SK-N-SH treated with all-trans-retinoic acid at 6 μM for 48 hours (cell line): ENCODE measurements around the gene MIA2.

Source experiments
- ATAC-seq: fragments of 200-7000 bp; cut with Tn5 transposase; 3 replicates; pipeline ENCODE4 v1.9.1; 2020; ENCODE audit warnings: mild to moderate bottlenecking, moderate library complexity
- ARNTL ChIP-seq: fragments of 450-650 bp; formaldehyde crosslinking; IDR thresholded peaks from 2 replicates; pipeline ENCODE4 v1.5.0; 2020; ENCODE audit warnings: low read depth, mild to moderate bottlenecking, moderate library complexity, borderline replicate concordance
- BACH2 ChIP-seq: fragments of 250-450 bp; sonication (Bioruptor Pico); IDR thresholded peaks from 2 replicates; pipeline ENCODE4 v1.9.0; 2021; ENCODE audit warnings: mild to moderate bottlenecking, borderline replicate concordance
- CREB5 ChIP-seq: fragments of 250-450 bp; sonication (Bioruptor Pico); IDR thresholded peaks from 2 replicates; pipeline ENCODE4 v1.5.1; 2020; ENCODE audit warnings: low read depth, mild to moderate bottlenecking, moderate library complexity
- CSDC2 ChIP-seq: fragments of 250-450 bp; sonication (Bioruptor Pico); IDR thresholded peaks from 2 replicates; pipeline ENCODE4 v1.5.0; 2020; ENCODE audit warnings: mild to moderate bottlenecking, moderate library complexity
- CSRNP3 ChIP-seq: fragments of 250-450 bp; sonication (Bioruptor Pico); IDR thresholded peaks from 2 replicates; pipeline ENCODE4 v1.5.1; 2021; ENCODE audit warnings: mild to moderate bottlenecking, moderate library complexity
- ESRRG ChIP-seq: fragments of 250-450 bp; sonication (Bioruptor Pico); IDR thresholded peaks from 2 replicates; pipeline ENCODE4 v1.6.1; 2021; ENCODE audit warnings: mild to moderate bottlenecking
- GLIS3 ChIP-seq: fragments of 250-450 bp; sonication (Bioruptor Pico); IDR thresholded peaks from 2 replicates; pipeline ENCODE4 v1.5.0; 2020; ENCODE audit warnings: mild to moderate bottlenecking, moderate library complexity
- ISL1 ChIP-seq: fragments of 250-450 bp; sonication (Bioruptor Pico); IDR thresholded peaks from 2 replicates; pipeline ENCODE4 v2.1.2; 2022; ENCODE audit warnings: mild to moderate bottlenecking, moderate library complexity
- OSR1 ChIP-seq: fragments of 250-450 bp; sonication (Bioruptor Pico); IDR thresholded peaks from 2 replicates; pipeline ENCODE4 v1.8.0; 2022; ENCODE audit warnings: moderate library complexity, mild to moderate bottlenecking, inconsistent platforms
- PATZ1 ChIP-seq: fragments of 250-450 bp; sonication (Bioruptor Pico); IDR thresholded peaks from 2 replicates; pipeline ENCODE4 v1.8.0; 2020; ENCODE audit warnings: mild to moderate bottlenecking, moderate library complexity, borderline replicate concordance
- POU6F1 ChIP-seq: fragments of 250-450 bp; sonication (Bioruptor Pico); IDR thresholded peaks from 2 replicates; pipeline ENCODE4 v1.8.0; 2021; ENCODE audit warnings: low read depth, mild to moderate bottlenecking, moderate library complexity, borderline replicate concordance
- PPARA ChIP-seq: fragments of 250-450 bp; sonication (Bioruptor Pico); IDR thresholded peaks from 2 replicates; pipeline ENCODE4 v1.5.0; 2020; ENCODE audit warnings: mild to moderate bottlenecking, borderline replicate concordance
- RARB ChIP-seq: fragments of 250-450 bp; sonication (Bioruptor Pico); IDR thresholded peaks from 2 replicates; pipeline ENCODE4 v1.8.0; 2021; ENCODE audit warnings: mild to moderate bottlenecking, moderate library complexity
- TCF4 ChIP-seq: fragments of 250-450 bp; sonication (Bioruptor Pico); IDR thresholded peaks from 2 replicates; pipeline ENCODE4 v1.8.0; 2021; ENCODE audit warnings: mild to moderate bottlenecking, moderate library complexity, borderline replicate concordance
- TOX ChIP-seq: fragments of 250-450 bp; sonication (Bioruptor Pico); IDR thresholded peaks from 2 replicates; pipeline ENCODE4 v1.8.0; 2021; ENCODE audit warnings: mild to moderate bottlenecking, moderate library complexity, borderline replicate concordance
- TSHZ2 ChIP-seq: fragments of 250-450 bp; sonication (Bioruptor Pico); IDR thresholded peaks from 2 replicates; pipeline ENCODE4 v1.5.0; 2020; ENCODE audit warnings: mild to moderate bottlenecking, moderate library complexity
- ZC3H10 ChIP-seq: fragments of 250-450 bp; sonication (Bioruptor Pico); IDR thresholded peaks from 2 replicates; pipeline ENCODE4 v1.5.1; 2021; ENCODE audit warnings: mild to moderate bottlenecking, moderate library complexity
- ZFP3 ChIP-seq: fragments of 250-450 bp; sonication (Bioruptor Pico); IDR thresholded peaks from 2 replicates; pipeline ENCODE4 v1.5.0; 2020; ENCODE audit warnings: mild to moderate bottlenecking, moderate library complexity
- ZFP30 ChIP-seq: fragments of 450-650 bp; formaldehyde crosslinking; IDR thresholded peaks from 2 replicates; pipeline ENCODE4 v1.5.0; 2022; ENCODE audit warnings: mild to moderate bottlenecking, moderate library complexity
- ZNF565 ChIP-seq: fragments of 450-650 bp; formaldehyde crosslinking; conservative IDR thresholded peaks from 2 replicates; pipeline ENCODE4 v1.5.0; 2020; ENCODE audit warnings: low read depth, mild to moderate bottlenecking, moderate library complexity
- ZNF70 ChIP-seq: fragments of 450-650 bp; formaldehyde crosslinking; IDR thresholded peaks from 2 replicates; pipeline ENCODE4 v1.5.0; 2020; ENCODE audit warnings: mild to moderate bottlenecking, moderate library complexity
- ZNF8 ChIP-seq: fragments of 450-650 bp; formaldehyde crosslinking; IDR thresholded peaks from 2 replicates; pipeline ENCODE4 v1.5.0; 2020; ENCODE audit warnings: mild to moderate bottlenecking, moderate library complexity

MIA2 gene

GRCh38 chr14:39376667-39377403 lies 143.1 kb downstream of the MIA2 start:
- peak; percentile 47; the same call in 2 of the 3 replicates for ATAC-seq

GRCh38 chr14:39381366-39381765 lies 147.7 kb downstream of the MIA2 start:
- no peak for TF ChIP-seq ZNF565 (CRISPR knock-in tag)
- no peak for TF ChIP-seq ZFP30
- no peak for TF ChIP-seq ESRRG
- TF ChIP-seq BACH2, result no peak
- no peak for TF ChIP-seq CSDC2 (CRISPR knock-in tag)
- no peak for TF ChIP-seq OSR1 (CRISPR knock-in tag)
- no peak for TF ChIP-seq GLIS3 (CRISPR knock-in tag)
- no peak for TF ChIP-seq TOX
- no peak for TF ChIP-seq PATZ1 (CRISPR knock-in tag)
- no peak for TF ChIP-seq ZFP3 (CRISPR knock-in tag)
- no peak for TF ChIP-seq ARNTL (CRISPR knock-in tag)
- no peak for TF ChIP-seq ZNF8 (CRISPR knock-in tag)
- TF ChIP-seq POU6F1 (CRISPR knock-in tag), result no peak
- no peak for TF ChIP-seq RARB (CRISPR knock-in tag)
- TF ChIP-seq CREB5 (CRISPR knock-in tag), result no peak
- TF ChIP-seq PPARA (CRISPR knock-in tag), result no peak
- TF ChIP-seq ZNF70 (CRISPR knock-in tag), result no peak
- no peak for ATAC-seq

More at GRCh38 chr14:39376667-39377403, 143.1 kb downstream of the MIA2 start:
- TF ChIP-seq PPARA (CRISPR knock-in tag) (no peak), ZNF565 (CRISPR knock-in tag) (no peak), CSDC2 (CRISPR knock-in tag) (no peak)

- TF ChIP-seq CREB5 (CRISPR knock-in tag), result no peak
- TF ChIP-seq CSDC2 (CRISPR knock-in tag), result no peak
- no peak for TF ChIP-seq TOX
- no peak for TF ChIP-seq OSR1 (CRISPR knock-in tag)
- ATAC-seq, result no peak
Measured at GRCh38 chr14:39382463-39382862, 148.7 kb downstream of the MIA2 start.

- ATAC-seq, result no peak
- TF ChIP-seq OSR1 (CRISPR knock-in tag) (no peak), TCF4 (CRISPR knock-in tag) (no peak), CSRNP3 (CRISPR knock-in tag) (no peak), PPARA (CRISPR knock-in tag) (no peak), BACH2 (no peak), GLIS3 (CRISPR knock-in tag) (no peak), TSHZ2 (no peak), PATZ1 (CRISPR knock-in tag) (no peak), ZFP30 (no peak), ARNTL (CRISPR knock-in tag) (no peak), ISL1 (CRISPR knock-in tag) (no peak), CSDC2 (CRISPR knock-in tag) (no peak), TOX (no peak), ZC3H10 (CRISPR knock-in tag) (no peak)
Measured at GRCh38 chr14:39383026-39383660, 149.4 kb downstream of the MIA2 start.
